ENCODE measurements around the gene KCNG3. TPM values are rescaled to one million over a fixed set of nuclear protein-coding genes. Genes with fewer than 3 reads are reported as not detected.

Gene KCNG3
- total RNA-seq, 1 donor from 2014 or later: not detected

DNA sequence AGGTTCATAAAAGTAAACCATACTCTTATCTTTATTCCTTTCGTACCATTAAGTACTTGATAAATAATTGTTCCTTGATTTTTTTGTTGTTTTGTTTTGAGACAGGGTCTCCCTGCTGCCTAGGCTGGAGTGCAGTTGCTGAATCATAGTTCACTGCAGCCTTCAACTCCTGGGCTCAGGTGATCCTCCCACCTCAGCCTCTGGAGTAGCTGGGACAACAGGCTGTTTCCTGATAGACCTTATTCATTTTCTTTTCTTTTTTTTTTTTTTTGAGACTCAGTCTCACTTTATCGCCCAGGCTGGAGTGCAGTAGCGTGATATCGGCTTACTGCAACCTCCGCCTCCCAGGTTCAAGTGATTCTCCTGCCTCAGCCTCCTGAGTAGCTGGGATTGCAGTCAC is 5.5 kb downstream of the KCNG3 start:
- intact Hi-C loops (cut with micrococcal nuclease): no loop called here

DNA sequence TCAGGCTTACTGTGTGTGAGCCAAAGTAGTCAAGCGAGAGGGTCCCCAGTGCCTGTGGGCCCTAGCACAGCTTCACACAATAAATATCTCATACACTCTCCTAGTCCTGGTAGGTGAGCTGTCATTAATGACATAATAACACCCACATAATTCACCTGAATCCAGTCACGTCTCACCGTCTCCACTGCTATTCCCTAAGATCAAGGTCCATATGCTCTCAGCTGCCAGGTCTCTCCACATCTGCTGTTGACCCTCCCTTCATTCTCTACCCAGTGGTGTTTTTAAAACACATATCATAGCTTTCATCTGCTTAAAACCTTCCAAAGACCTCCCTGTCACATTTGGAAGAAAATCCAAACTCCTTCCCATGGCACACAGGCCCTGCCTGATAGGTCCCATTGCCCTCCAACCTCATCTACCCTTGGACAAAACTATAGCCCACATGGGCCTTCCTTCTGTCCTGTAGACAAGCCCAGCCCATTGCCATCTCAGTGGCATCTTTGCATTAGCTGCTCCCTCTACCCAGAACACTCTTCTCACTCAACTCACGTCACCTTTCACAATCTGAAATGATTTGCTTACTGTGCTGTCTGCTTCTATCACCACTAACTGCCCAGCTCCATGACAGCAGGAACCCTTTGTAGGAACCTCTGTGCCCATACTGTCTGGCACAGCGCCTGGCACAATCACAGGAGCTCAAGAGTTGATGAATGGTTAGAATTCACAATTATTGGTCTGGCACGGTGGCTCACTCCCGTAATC is 7.5 kb downstream of the KCNG3 start:
- intact Hi-C loops (cut with micrococcal nuclease): no loop called here

DNA sequence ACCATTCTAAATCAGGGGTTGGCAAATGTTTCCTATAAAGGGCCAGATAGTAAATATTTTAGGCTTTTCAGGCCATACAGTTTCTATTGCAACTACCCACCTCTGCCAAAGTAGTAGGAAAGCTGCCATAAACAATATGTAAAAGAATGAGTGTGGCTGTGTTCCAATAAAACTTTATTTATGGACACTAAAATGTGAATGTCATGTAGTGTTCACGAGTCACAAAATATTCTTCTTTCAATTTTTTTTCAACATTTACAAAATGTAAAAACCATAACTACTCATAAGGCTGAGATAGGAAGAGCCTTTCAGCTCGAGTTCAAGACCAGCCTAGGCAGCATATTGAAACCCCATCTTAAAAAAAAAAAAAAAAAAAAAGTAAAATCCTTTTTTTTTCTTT is 13.4 kb downstream of the KCNG3 start:
- intact Hi-C loops (cut with micrococcal nuclease): no loop called here

DNA sequence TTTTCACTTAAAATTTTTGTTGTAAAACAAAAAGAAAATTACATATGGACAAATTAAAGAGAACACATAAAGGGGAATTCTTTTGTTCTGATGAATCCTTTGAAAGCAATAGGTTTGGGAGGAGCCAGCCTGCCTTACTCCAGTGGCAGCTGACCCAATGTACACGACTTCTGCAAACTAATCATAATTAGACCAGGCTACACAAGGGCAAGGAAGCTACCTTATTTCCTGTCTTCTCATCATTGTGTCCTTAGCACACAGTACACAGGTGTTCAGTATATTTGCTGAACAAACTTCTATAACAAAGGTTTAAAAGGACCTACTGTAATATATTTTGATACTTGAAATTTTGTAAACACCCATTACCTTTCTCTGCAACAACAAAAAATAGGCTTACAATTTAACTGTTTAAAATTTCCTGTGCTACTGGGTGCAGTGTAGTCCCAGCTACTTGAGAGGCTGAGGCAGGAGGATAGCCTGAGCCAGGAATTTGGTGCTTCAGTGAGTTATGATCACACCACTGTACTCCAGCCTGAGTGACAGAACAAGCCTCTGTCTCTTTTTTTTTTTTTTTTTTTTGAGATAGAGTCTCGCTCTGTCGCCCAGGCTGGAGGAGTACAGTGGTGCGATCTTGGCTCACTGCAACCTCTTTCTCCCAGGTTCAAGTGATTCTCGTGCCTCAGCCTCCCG is 18.9 kb downstream of the KCNG3 start:
- intact Hi-C loops (cut with micrococcal nuclease): no loop called here

DNA sequence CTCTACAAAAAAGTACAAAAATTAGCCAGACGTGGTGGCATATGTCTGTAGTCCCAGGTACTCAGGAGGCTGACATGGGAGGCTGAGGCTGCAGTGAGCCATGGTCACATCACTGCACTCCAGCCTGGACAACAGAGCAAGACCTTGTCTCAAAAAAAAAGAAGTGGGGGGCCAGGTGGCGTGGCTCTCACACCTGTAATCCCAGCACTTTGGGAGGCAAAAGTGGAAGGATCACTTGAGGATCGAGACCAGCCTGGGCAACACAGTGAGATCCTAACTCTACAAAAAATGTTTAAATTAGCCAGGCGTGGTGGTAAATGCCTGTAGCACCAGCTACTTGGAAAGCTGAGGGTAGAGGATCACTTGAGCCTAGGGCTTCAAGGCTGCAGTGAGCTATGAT is 23.1 kb downstream of the KCNG3 start:
- intact Hi-C loops (cut with micrococcal nuclease): no loop called here

DNA sequence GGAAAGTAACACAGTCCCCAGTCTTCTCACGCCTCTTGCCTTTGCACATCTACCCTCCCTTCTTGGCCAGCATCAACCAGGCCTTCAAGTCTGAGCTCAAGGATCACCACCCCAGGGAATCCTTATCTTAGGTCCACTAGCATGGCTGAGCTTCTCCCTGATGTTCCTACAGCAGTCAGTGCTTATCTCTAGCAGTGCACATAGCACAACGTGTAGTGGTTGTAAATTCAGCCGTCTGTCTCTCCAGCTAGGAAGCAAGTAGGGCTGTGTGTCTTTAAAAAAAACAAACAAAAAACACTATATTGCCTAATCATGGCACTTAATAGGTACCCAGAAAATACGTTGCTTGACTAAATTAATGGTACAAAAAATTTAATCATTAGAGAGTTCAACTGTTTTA is 29.2 kb downstream of the KCNG3 start:
- intact Hi-C loops (cut with micrococcal nuclease): no loop called here

DNA sequence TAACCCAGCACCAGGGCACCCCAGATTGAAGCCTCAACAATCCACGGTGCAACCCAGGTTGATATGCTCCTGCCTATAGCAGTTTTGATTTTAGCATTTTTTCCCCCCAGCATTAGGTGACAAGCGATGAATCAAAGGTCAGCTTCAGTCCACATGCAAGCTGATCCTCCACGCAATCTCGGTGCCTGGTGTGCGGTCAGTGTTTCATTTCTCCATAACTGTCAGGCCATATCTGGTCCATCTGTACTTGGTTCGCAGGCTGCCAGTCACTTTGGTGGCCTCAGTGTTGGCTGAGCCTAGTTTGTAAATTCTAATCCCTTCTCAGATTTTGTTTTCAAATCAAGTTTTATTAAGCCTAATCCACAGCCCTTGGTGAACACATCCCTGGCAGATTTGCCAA is 30.2 kb downstream of the KCNG3 start:
- intact Hi-C loops (cut with micrococcal nuclease): no loop called here

DNA sequence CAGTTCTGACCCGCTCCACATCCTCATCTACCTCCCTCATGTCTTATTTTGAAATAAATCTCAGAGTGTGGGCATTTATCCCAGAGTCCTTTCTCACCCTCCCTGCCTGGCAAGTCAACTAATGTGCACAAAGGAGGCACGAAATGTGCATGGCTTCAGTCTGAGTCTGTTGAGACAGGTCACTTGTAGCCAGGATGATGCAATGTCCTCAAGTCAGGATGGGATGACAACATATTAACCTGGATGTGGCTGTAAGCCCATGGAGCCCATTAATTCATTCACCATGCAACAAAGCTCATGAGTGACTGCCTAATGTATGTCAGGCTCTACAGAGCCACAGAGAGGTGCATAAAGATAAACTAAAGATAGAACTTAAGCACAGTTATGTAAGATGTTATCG is 34.5 kb downstream of the KCNG3 start:
- intact Hi-C loops (cut with micrococcal nuclease): loop anchor here (5.0 kb wide), 1 partner anchor 482 kb away; no protein-coding TSS in a partner anchor

DNA sequence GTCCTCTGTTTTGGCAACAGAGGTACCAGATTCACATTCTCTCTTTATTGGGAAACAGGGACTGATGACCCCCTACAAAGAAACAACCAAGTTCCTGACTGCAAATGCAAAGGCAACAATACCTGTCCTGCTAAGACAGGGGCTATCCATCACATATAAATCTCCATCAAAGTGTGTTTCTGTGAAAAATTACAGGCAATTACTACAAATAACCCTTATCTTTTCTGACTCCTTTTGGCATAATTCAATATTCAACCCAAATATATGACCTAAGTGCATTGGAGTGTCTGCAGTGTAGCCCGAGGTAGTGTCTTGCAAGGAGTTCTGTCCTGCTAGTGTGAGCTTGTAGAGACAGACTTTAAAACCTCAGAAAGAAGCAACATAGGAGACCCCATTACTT is 35.4 kb downstream of the KCNG3 start:
- intact Hi-C loops (cut with micrococcal nuclease): loop anchor here (5.0 kb wide), 1 partner anchor 481 kb away; no protein-coding TSS in a partner anchor

DNA sequence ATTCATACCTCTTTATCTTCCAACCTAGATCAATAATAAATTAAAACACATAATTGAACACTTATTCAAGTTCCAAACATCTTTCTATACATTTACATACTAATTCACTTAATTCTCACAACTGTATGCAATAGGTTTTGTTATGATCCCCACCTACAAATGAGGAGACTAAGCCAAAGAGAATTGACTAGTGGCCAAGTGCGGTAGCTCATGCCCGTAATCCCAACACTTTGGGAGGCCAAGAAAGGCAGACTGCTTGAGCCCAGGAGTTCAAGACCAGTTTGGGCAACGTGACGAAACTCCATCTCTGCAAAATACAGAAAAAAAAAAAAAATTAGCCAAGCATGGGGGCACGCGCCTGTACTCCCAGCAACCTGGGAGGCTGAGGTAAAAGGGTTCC is 36.8 kb downstream of the KCNG3 start:
- intact Hi-C loops (cut with micrococcal nuclease): loop anchor here (5.0 kb wide), 1 partner anchor 480 kb away; no protein-coding TSS in a partner anchor

DNA sequence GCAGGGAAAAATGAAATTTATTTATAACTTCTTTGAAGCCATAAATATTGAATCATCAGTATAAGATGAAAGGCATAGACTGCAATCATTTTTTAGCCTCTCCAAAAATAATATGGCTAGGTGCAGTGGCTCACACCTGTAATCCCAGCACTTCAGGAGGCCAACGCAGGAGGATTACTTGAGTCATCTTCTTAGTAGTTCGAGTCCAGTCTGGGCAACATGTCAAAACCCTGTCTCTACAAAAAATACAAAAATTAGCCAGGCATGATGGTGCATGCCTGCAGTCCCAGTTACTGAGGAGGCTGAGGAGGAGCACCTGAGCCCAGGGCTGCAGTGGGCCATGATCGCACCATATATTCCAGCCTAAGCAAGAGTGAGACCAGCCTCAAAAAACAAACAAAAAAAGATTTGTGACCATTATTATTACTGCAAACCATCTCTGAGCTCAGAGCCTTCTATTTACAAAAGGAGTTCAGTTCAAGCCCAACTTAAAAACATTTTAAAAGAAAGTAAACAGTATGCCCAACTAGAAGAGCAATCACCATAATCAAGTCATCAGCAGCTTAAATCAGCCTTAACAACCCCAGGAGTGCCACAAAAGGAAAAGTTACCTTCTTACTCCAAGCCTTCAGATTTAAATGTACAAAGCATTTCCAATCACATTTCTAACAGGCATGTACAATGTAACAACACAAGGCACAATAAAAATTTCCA is 37.5 kb downstream of the KCNG3 start:
- intact Hi-C loops (cut with micrococcal nuclease): loop anchor here (5.0 kb wide), 1 partner anchor 479 kb away; no protein-coding TSS in a partner anchor

DNA sequence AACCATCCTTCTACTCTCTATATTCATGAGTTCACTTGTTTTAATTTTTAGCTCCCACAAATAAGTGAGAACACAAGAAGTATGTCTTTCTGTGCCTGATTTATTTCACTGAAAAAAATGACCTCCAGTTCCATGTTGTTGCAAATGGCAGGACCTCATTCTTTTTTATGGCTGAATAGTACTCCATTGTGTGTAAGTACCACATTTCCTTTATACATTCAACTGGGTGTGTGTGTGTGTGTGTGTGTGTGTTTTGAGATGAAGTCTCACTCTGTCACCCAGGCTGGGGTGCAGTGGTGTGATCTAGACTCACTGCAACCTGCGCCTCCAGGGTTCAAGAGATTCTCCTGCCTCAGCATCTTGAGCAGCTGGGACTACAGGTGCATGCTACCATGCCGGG is 41.2 kb downstream of the KCNG3 start:
- intact Hi-C loops (cut with micrococcal nuclease): no loop called here

DNA sequence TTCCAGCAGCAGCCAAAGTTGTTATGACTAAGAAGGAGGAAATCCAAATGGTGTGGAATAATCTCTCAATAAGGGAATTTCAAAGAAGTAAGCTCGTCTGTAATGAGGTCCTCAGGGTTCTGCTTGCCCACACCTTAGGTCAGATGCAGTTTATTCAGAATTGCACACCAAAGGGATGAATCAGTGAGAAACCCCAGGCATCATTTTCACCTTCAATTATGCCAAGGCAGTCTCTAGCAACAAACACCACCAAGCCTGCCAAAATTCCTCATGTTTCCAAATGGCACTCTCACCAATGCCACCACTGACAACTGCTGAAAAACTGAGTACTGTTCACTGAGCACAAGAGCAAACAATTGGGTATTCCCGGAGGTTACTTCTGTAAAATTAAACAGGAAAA is 43.6 kb downstream of the KCNG3 start:
- intact Hi-C loops (cut with micrococcal nuclease): no loop called here

DNA sequence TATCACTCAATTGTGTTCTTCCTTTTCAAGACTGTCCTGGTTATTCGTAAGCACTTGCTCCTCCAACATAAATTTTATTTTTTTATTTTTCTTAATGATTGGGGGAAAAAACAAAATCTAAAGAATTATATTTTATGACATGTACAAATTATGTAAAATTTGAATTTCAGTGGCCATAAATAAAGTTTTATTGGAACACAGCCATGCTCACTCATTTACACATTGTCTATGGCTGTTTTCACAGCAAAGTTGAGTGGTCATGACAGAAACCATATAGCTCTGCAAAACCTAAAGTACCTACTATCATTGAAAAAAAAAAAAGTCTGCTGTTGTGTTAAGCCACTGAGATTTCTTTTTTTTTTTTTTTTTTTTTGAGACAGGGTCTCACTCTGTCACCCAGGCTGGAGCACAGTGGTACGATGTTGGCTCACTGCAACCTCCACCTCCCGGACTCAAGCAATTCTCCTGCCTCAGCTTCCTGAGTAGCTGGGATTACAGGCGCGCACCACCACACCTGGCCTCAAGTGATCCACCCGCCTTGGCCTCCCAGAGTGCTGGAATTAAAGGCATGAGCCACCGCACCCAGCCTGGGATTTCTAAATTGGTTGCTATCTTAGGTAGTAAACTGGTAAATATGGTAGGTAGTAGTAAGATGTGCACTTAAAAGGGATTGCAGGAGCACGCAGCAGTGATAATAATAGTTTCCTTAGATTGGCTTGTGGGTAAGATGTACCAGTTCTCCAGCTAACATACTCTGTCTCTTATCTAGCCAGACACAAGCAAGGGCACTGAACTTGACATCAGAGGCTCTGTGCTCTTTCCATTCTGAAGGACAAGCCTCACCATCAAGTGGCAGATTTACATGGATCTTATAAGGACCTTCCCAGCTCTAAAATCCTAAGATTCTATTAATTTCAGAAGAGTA is 44.4 kb downstream of the KCNG3 start:
- intact Hi-C loops (cut with micrococcal nuclease): no loop called here

DNA sequence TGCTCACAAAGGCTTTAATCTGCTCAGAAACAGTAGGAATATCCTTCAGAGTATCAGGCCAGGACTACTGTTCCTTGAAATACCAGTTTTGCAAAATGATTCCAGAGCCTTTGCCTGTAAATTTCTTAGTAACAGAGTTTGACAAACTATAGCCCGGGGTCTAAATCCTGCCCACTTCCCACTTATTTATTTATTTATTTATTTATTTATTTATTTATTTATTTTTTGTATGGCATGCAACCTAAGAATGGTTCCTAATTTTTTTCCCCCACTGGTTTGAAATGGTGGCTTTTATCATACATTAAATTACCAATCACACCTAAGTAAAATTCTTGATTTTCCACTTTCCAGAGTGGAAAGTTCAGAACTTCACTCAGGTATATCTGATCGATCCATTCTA is 45.6 kb downstream of the KCNG3 start:
- intact Hi-C loops (cut with micrococcal nuclease): no loop called here

DNA sequence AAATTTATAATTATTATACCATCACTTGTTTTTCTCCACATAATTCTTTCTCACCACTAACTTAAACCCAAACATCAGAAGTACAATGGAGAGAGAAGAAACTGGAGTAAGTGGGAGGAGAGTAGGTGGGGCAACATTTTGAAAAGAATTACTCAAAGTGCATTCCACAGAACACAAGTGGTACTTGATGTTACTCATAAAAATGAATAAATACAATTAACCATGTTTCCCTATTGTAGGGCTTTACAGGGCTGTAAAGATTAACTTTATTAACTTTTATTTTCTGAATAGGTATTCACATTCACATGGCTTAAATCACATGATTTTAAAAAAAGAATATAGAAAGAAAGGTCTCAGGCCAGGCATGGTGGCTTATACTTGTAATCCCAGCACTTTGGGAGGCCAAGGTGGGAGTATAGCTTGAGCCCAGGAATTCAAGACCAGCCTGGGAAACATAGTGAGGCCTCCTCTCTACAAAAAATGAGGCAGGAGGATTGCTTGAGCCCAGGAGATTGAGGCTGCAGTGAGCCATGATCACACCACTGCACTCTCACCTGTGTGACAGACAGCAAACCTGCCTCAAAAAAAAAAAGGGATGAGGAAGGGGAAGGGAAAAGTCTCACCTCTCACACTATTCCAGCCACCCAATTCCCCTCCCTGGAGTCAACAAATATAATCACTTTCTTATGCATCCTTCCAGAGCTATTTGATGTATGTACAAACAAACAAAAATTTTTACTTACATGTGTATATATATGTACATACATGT is 47.1 kb downstream of the KCNG3 start:
- intact Hi-C loops (cut with micrococcal nuclease): no loop called here

DNA sequence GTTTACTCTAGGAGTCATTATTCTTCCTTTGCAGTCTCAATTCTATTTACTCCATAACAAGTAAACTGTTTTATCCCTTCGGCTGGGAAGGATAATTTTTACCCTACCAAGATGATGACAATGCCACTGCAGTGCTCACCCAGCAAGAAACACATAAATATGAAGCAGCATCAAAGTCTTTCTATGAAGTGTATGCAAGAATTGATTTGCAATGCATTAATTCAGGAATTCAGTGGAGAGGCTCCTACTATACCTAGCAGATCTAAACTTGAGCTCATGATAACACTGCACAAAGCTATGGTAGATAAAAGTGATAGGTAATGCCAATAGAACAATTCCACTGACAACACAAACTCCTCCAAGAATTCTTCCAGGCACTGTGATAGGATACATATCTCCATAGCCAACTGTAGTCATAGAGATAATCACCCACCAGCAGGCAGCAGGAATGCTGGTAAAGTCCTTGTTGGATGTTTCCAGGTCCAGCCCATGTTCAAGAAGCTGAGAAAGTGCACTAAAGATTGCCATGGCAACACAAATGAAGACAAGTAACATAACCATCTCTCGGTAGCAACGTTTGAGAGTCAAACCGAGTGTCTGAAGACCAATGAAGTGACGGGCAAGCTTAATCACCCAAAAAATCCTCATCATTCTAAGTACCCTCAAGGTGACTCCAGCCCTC is 49.9 kb downstream of the KCNG3 start:
- intact Hi-C loops (cut with micrococcal nuclease): no loop called here

DNA sequence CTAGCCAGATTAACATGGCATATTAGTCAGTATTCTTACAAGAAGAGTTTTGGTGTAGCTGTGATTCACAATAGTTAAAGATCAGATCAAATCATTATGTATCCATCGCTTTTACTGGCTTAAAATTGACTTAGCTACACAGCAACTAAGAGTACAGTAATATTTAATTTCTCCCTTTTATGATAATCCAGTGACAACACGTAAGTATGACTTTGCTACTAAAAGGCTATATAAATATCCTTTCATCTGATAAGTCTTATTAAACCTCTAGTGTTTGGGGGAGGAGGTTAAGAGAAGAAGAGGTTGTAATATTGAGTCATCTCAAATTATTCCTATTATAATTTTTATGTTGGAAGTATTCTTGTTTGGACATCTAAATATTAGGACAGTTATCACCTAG is 51.0 kb downstream of the KCNG3 start:
- intact Hi-C loops (cut with micrococcal nuclease): no loop called here

DNA sequence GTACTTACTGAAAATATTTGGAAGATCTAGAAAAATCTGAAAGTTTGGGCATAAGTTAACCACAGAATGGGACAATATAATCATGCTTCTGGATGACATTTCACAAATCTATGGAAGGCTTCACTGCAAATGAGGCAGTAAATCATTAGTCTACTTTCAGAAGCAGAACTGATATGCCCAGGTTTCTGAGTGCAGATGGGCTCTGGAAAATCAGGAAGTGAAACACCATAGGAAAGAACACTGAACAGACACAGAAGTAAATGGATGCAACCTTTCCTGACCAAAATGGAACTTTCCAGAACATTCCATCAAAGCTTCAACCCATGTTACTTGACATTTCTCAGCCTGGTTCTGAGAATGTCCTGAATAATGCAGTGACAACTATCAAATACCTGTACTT is 55.1 kb downstream of the KCNG3 start:
- intact Hi-C loops (cut with micrococcal nuclease): no loop called here

DNA sequence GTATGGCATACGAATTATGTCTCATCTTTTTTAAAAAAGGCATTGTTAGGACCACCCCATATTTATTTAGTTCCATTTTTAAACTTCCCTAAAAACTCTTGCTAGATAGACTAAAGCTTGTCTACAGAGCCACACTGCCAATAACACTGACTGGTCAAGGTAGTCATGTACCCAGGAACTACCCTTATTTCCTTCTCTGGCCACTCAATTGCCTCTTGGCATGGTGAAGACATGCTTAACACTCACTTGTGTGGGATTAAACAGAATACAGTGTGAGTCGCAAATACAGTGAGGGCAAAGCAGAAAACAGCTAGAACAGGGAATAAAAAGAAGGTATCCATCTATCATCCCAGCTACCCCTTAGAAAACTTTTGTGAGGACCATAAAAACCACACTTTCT is 57.4 kb downstream of the KCNG3 start:
- intact Hi-C loops (cut with micrococcal nuclease): no loop called here
